ENCODE measurements around the gene STARD7.
A peak's percentile ranks its signal among the peaks of the same experiment; 100 is the strongest.

Gene STARD7

DNA sequence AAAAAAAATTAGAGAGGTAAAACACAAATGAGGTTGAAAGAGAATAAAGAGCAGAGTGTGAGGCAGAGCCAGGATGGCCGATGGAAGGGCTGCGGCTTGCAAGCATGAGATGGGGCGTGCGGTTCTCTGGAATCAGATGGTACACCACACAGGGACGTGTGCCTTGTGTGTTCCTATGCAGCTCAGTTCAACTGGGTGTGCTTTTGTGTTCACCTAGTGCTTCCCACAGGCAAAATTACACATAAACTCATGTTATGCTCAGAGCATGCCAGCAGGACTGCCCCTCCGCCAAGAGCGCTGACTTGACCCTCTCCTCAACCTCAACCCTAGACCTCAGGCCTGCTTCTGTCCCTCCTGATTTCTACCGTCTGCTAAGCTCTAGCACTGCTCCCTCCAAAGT is 24.4 kb downstream of the STARD7 start:
- Histone ChIP-seq H3K4me1 (peaks cover 4 to 26% (median 9%) of the 10 kb centered on the region in 10 experiments; a peak in 14 of 20 replicates), H3K9me3 (replicated peaks in 1 of 11) (no peaks in the 10 kb centered on the region), H3K4me3 (no peak overlapping the region), H3K4me2 (no peak overlapping the region), H3K27ac (no peak overlapping the region), H3K9ac (no peak overlapping the region), H3K36me3 (peaks cover 59 to 65% (median 62%) of the 10 kb centered on the region in 11 experiments), H3K27me3 (no peaks in the 10 kb centered on the region), H4K20me1 (peaks cover 0 to 51% (median 37%) of the 10 kb centered on the region in 11 experiments; a peak in 16 of 22 replicates)
- TF ChIP-seq Cebpa-rat (IDR thresholded peaks at IDR 0.05) = no peak

DNA sequence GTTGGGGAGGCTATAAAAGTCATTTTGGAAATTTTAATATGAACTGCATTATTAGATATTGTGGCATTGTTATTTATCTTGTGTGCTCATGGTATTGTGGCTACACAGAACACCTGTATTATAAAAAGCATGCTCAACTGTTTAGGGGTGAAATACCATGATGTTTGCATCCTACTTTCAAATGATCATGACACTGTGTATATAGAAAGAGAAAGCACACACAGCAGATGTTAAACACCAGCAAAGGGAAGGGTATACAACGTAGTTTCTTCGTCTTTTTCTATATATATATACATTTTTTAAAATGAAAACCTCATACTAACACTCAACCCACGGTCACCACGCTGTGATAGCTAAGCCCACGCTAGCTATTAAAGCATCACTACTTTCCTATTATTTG is 27.1 kb downstream of the STARD7 start:
- no peaks in the 10 kb centered on the region for H3K27me3 ChIP-seq

DNA sequence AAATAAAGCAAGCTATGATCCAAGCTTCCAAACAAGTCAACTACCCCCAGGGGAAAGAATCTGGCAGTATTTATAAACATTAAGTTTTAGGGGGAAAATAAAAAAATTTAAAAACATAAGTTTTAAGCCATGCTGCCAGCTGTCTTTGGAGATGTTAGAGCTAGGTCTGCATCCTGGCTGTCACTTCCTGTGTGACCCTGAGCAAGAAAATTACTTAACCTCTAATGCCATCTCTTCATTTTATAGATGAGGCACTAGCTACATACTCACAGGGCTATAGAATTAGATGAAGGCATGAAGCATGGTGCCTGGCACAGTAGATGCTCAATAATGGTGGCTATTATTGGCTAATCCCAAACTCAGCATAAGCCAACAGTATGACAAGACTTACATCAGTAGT is 28.1 kb downstream of the STARD7 start:
- Histone ChIP-seq H3K4me3 (no peak overlapping the region), H3K4me1 (peaks cover 0 to 14% (median 9%) of the 10 kb centered on the region in 10 experiments; a peak in 13 of 20 replicates), H3K4me2 (peak overlapping the region in 5 of 11 experiments; percentile 4 to 42 (median 31); a peak in 5 of 22 replicates), H3K9ac (no peak overlapping the region), H3K9me3 (replicated peaks in 1 of 11) (no peaks in the 10 kb centered on the region), H3K36me3 (peaks cover 22 to 29% (median 26%) of the 10 kb centered on the region in 11 experiments), H3K27me3 (no peaks in the 10 kb centered on the region), H3K27ac (no peak overlapping the region), H4K20me1 (peaks cover 0 to 25% (median 10%) of the 10 kb centered on the region in 11 experiments; a peak in 13 of 22 replicates)
- no peak for TF ChIP-seq Cebpa-rat (IDR thresholded peaks at IDR 0.05)

More for the DNA sequence above, 27.1 kb downstream of the STARD7 start:
- Histone ChIP-seq H3K4me1 (peaks cover 4 to 17% (median 9%) of the 10 kb centered on the region in 10 experiments; a peak in 14 of 20 replicates), H3K27ac (no peak overlapping the region), H3K9me3 (replicated peaks in 1 of 11) (no peaks in the 10 kb centered on the region), H3K36me3 (peaks cover 33 to 39% (median 36%) of the 10 kb centered on the region in 11 experiments), H3K4me3 (no peak overlapping the region), H3K9ac (no peak overlapping the region), H3K4me2 (no peak overlapping the region), H4K20me1 (peaks cover 0 to 30% (median 19%) of the 10 kb centered on the region in 11 experiments; a peak in 14 of 22 replicates)
- TF ChIP-seq Cebpa-rat (IDR thresholded peaks at IDR 0.05) = no peak

DNA sequence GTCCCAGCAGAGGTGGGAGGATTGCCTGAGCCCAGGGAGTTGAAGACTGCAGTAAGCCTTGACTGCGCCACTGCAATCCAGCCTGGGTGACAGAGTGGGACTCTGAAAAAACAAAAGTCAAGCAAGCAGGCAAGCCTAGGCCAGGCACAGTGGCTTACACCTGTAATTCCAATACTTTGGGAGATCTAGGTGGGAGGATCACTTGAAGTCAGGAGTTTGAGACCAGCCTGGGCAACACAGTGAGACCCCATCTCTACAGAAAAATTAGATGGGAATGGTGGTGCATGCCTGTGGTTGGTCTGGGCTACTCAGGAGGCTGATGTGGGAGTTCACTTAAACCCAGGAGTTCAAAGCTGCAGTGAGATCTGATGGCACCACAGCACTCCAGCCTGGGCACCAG is 28.6 kb downstream of the STARD7 start:
- Histone ChIP-seq H3K27ac (no peak overlapping the region), H4K20me1 (peaks cover 0 to 19% (median 10%) of the 10 kb centered on the region in 11 experiments; a peak in 12 of 22 replicates), H3K27me3 (no peaks in the 10 kb centered on the region), H3K36me3 (peaks cover 18 to 24% (median 20%) of the 10 kb centered on the region in 11 experiments), H3K9me3 (replicated peaks in 1 of 11) (no peaks in the 10 kb centered on the region), H3K4me3 (no peak overlapping the region), H3K4me1 (peaks cover 0 to 14% (median 9%) of the 10 kb centered on the region in 10 experiments; a peak in 13 of 20 replicates), H3K4me2 (no peak overlapping the region), H3K9ac (no peak overlapping the region)
- TF ChIP-seq Cebpa-rat (IDR thresholded peaks at IDR 0.05) = no peak

GRCh38 chr2:96176661-96177060 is 32.0 kb downstream of the STARD7 start:
- Histone ChIP-seq H4K20me1 (peaks cover 0 to 6% (median 0%) of the 10 kb centered on the region in 11 experiments; a peak in 1 of 22 replicates), H3K9ac (no peak overlapping the region), H3K9me3 (replicated peaks in 1 of 11) (no peaks in the 10 kb centered on the region), H3K36me3 (no peaks in the 10 kb centered on the region), H3K27ac (no peak overlapping the region), H3K27me3 (no peaks in the 10 kb centered on the region), H3K4me3 (no peak overlapping the region), H3K4me2 (no peak overlapping the region), H3K4me1 (peaks cover 0 to 14% (median 9%) of the 10 kb centered on the region in 10 experiments; a peak in 11 of 20 replicates)
- no peak for TF ChIP-seq Cebpa-rat (IDR thresholded peaks at IDR 0.05)

DNA sequence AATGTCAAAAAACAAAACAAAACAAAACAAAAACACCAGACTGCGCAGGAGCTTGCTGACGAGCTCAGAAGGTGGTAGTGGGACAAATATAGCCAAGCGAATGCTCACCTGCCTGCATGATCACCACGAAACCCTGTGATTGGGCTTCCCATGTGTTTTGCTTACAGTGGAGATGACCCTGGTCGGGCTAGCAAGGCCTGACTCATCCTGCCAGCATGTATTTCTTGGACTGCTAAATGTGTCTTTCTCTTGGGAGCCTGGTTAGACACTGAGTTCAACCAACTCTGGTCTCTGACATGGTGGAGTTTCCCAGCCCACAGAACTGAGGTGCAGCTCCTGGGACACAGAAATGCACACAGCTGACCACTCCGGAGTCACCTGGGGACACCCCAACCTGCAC is 32.7 kb downstream of the STARD7 start:
- no peaks in the 10 kb centered on the region for H3K36me3 ChIP-seq
- H3K4me2 ChIP-seq = no peak overlapping the region
- peaks cover 0 to 11% (median 6%) of the 10 kb centered on the region in 10 experiments; a peak in 11 of 20 replicates for H3K4me1 ChIP-seq
- no peak overlapping the region for H3K9ac ChIP-seq
- H4K20me1 ChIP-seq = 0 out of 22 replicates have a peak, but pooled peaks cover 0 to 3% (median 0%) of the 10 kb centered on the region in 11 experiments
- no peaks in the 10 kb centered on the region for H3K27me3 ChIP-seq
- no peaks in the 10 kb centered on the region for H3K9me3 ChIP-seq (replicated peaks in 1 of 11)
- no peak overlapping the region for H3K27ac ChIP-seq
- no peak for TF ChIP-seq Cebpa-rat (IDR thresholded peaks at IDR 0.05)
- H3K4me3 ChIP-seq = no peak overlapping the region

DNA sequence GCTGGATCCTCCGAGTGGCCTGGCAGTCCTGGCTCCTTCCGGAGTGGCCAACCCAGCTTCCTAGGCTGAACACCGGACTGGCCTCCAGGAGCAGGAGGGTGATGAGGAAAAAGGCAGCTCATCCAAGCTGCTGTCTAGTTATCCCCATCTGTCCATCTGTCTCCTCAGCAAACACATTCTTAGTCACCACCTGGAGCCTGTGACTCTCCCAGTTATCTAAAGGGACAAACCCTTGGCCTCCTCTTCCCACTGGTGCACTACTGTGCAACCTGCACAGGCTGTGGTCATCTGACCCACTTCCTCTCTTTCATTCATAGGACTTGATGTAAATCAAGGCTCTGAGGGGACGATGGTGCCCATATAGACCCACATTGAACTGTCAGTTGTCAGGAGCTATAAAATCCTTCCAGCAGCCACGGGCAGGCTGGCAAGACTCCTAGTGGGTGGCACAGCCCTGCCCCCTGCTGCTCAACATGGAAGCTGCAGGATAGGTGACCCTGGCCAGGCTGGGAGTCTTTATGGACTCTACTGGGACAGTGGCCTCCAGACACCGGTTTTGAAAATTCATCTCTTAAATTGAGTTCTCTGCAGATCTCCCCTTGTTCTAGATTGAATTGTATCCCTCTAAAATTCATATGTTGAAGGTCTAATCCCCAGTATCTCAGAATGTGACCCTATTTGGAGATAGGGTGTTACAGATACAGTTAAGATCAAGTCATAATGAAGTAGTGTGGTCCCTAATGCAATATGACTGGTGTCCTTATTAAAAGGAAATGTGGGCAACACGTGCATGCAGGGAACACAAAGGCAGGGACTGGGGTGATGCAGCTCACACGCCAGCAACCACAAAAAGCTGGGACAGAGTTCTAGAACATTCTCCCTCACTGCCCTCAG is 34.1 kb downstream of the STARD7 start:
- Histone ChIP-seq H3K4me3 (no peak overlapping the region), H3K4me2 (no peak overlapping the region), H3K36me3 (no peaks in the 10 kb centered on the region), H3K4me1 (peaks cover 0 to 5% (median 0%) of the 10 kb centered on the region in 10 experiments; a peak in 1 of 20 replicates), H3K27ac (no peak overlapping the region), H4K20me1 (no peaks in the 10 kb centered on the region), H3K9ac (no peak overlapping the region), H3K9me3 (replicated peaks in 1 of 11) (peaks cover 0 to 7% (median 6%) of the 10 kb centered on the region in 11 experiments; a peak in 15 of 22 replicates), H3K27me3 (no peaks in the 10 kb centered on the region)
- no peak for TF ChIP-seq Cebpa-rat (IDR thresholded peaks at IDR 0.05)

GRCh38 chr2:96171831-96172230 is 36.8 kb downstream of the STARD7 start:
- H3K4me2 ChIP-seq = no peak overlapping the region

DNA sequence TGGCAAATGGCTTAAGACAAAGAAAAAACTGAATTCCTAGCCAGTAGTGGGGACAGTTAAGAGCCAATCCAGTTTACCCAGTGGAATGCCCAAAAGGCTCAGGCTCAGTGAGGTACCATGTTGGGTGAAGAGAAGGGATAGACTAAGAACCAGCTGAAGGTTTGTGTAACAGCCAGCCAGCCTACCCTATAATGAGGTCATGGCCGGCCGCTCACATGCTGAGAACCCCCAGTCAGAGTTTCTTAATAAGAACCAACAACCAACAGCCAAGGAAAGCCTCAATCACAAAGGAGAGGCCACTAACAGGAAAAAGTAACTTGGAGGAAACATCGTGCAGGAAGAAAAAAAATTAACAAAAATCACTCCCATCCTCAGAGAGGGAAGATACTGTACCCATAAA is 38.0 kb downstream of the STARD7 start:
- Histone ChIP-seq H3K4me1 (peaks cover 0 to 4% (median 0%) of the 10 kb centered on the region in 10 experiments; a peak in 2 of 20 replicates), H3K9me3 (replicated peaks in 1 of 11) (peaks cover 0 to 11% (median 8%) of the 10 kb centered on the region in 11 experiments; a peak in 15 of 22 replicates), H4K20me1 (no peaks in the 10 kb centered on the region), H3K27ac (no peak overlapping the region), H3K27me3 (no peaks in the 10 kb centered on the region), H3K9ac (no peak overlapping the region), H3K36me3 (no peaks in the 10 kb centered on the region), H3K4me2 (no peak overlapping the region), H3K4me3 (no peak overlapping the region)
- TF ChIP-seq Cebpa-rat (IDR thresholded peaks at IDR 0.05) = no peak

More at GRCh38 chr2:96171831-96172230, 36.8 kb downstream of the STARD7 start:
- Histone ChIP-seq H3K27me3 (no peaks in the 10 kb centered on the region), H3K9me3 (replicated peaks in 1 of 11) (peaks cover 0 to 11% (median 8%) of the 10 kb centered on the region in 11 experiments; a peak in 15 of 22 replicates), H3K27ac (no peak overlapping the region), H3K4me1 (peaks cover 0 to 5% (median 0%) of the 10 kb centered on the region in 10 experiments; a peak in 3 of 20 replicates), H3K4me3 (no peak overlapping the region), H3K36me3 (no peaks in the 10 kb centered on the region), H4K20me1 (no peaks in the 10 kb centered on the region), H3K9ac (no peak overlapping the region)
- TF ChIP-seq Cebpa-rat (IDR thresholded peaks at IDR 0.05) = no peak
